Endodermal cell (in vitro differentiated cells): ENCODE data around the gene ZNF512. TPM values are rescaled to one million over a fixed set of nuclear protein-coding genes. Genes with fewer than 3 reads are reported as not detected.
"Not testable (repeated sequence)": the region's sequence is repeated elsewhere in the genome, so short reads cannot be mapped to it uniquely, and the experiment has no call there.

Experiments used
- DNase-seq: peaks from one replicate; pipeline ENCODE4 v3.0.0-alpha.2; 2017
- H3K27ac ChIP-seq: 2 replicates; pipeline ENCODE4 v1.5.1; 2013; ENCODE audit warnings: mild to moderate bottlenecking, low read depth, low read length, moderate library complexity
- H3K27me3 ChIP-seq: 2 replicates; pipeline ENCODE4 v1.6.1; 2013; ENCODE audit warnings: mild to moderate bottlenecking, low read length, moderate library complexity; ENCODE audit not compliant: insufficient read depth, control insufficient read depth, poor library complexity, severe bottlenecking
- H3K36me3 ChIP-seq: 2 replicates; pipeline ENCODE4 v1.7.0; 2013; ENCODE audit warnings: mild to moderate bottlenecking, low read length, moderate library complexity; ENCODE audit not compliant: control insufficient read depth, insufficient read depth
- H3K4me1 ChIP-seq: one replicate; pipeline ENCODE4 v1.7.0; 2013; ENCODE audit warnings: low read length; ENCODE audit not compliant: control insufficient read depth, insufficient read depth
- H3K4me3 ChIP-seq: 2 replicates; pipeline ENCODE4 v1.5.1; 2013; ENCODE audit warnings: mild to moderate bottlenecking, low read length, moderate library complexity
- H3K9ac ChIP-seq: 2 replicates; pipeline ENCODE4 v1.6.1; 2013; ENCODE audit warnings: mild to moderate bottlenecking, low read length, moderate library complexity; ENCODE audit not compliant: poor library complexity, severe bottlenecking; ENCODE audit errors: extremely low read depth
- H3K9me3 ChIP-seq: 2 replicates; pipeline ENCODE4 v1.6.1; 2013; ENCODE audit warnings: mild to moderate bottlenecking, low read length, moderate library complexity; ENCODE audit not compliant: control insufficient read depth
- H3K27ac Mint-ChIP-seq: 2 replicates; pipeline ENCODE4 v1.8.0; 2020; ENCODE audit warnings: mixed read lengths
- H3K27me3 Mint-ChIP-seq: 2 replicates; pipeline ENCODE4 v1.8.0; 2021; ENCODE audit warnings: mild to moderate bottlenecking, mixed read lengths; ENCODE audit not compliant: insufficient read depth
- H3K36me3 Mint-ChIP-seq: 2 replicates; pipeline ENCODE4 v1.8.0; 2020; ENCODE audit warnings: low read depth, mixed read lengths
- H3K4me1 Mint-ChIP-seq: 2 replicates; pipeline ENCODE4 v1.8.0; 2020; ENCODE audit warnings: mixed read lengths
- H3K4me3 Mint-ChIP-seq: 2 replicates; pipeline ENCODE4 v1.8.0; 2020; ENCODE audit warnings: mild to moderate bottlenecking, moderate library complexity, mixed read lengths
- H3K9me3 Mint-ChIP-seq: 2 replicates; pipeline ENCODE4 v1.8.0; 2020; ENCODE audit warnings: mild to moderate bottlenecking, mixed read lengths
- WGBS, 2 experiments: methylation state at CpG; one replicate each; pipeline versions ENCODE4 v1.1.5 to v1.1.7; 2013; ENCODE audit warnings: missing lambda C conversion rate in 2 of 2, mixed read lengths in 1 of 2; ENCODE audit not compliant: insufficient coverage in 1 of 2, insufficient read length in 1 of 2; 5-methylcytosine and 5-hydroxymethylcytosine counted together
- total RNA-seq, 2 donors: library from RNA; stranded (reverse); fragmentation: NEBNext Ultra II Directional in 1 of 2; extraction: Animal tissue kit (Norgen Biotek cat#: 25700) in 1 of 2; gene quantifications; 2 replicates in 1 of 2; 3 replicates in 1 of 2; pipeline ENCODE4 v1.2.1, GENCODE V29; 2021
- TF ChIP-seq, protein P1 (sequence below): fragments of 200-600 bp; sonication (generic); conservative IDR thresholded peaks from 2 replicates; pipeline ENCODE4 v1.5.0; 2021; ENCODE audit warnings: antibody characterized with exemption, mild to moderate bottlenecking

Gene ZNF512
- total RNA-seq, 2 donors from 2014 or later: 29.3 to 36.7 TPM

DNA sequence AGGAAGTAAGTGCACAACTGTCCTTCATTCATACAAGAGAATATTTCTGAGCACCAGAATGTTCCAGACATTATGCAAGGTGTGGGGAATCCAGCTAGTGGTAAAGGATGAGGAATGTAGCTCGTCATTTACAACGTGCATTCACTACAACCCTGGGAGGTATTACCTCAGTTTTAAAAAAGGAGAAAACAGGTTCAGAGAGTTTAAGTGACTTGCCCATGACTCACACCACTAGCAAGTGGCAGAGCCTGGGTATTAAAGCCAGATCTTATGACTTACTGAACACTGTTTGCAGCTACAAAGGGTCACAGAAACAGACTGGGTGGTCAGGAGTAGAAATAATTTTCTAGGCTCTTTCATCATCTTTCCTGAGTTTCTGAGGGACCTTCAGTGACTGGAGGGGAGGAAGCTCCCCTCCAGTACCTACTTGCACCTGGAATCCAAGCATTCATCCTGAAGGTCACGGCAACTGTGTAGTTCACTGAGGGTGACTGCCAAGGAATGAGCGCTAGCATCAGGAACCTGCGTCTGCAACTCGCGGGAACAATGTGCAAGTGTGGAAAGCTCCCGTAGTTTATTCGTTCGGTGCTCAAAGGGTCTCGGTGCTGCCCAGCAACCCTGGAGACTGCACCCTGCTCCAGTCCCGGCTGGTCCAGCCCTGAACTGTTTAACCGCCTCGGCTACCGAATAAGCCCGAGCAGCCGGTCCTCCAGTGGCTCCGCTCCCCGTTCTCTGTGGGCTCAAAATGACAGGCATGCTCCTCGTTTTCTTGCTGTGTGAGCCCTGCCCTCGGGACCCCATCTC lies 45.3 kb downstream of the ZNF512 start:
- TF ChIP-seq, protein P1, sequence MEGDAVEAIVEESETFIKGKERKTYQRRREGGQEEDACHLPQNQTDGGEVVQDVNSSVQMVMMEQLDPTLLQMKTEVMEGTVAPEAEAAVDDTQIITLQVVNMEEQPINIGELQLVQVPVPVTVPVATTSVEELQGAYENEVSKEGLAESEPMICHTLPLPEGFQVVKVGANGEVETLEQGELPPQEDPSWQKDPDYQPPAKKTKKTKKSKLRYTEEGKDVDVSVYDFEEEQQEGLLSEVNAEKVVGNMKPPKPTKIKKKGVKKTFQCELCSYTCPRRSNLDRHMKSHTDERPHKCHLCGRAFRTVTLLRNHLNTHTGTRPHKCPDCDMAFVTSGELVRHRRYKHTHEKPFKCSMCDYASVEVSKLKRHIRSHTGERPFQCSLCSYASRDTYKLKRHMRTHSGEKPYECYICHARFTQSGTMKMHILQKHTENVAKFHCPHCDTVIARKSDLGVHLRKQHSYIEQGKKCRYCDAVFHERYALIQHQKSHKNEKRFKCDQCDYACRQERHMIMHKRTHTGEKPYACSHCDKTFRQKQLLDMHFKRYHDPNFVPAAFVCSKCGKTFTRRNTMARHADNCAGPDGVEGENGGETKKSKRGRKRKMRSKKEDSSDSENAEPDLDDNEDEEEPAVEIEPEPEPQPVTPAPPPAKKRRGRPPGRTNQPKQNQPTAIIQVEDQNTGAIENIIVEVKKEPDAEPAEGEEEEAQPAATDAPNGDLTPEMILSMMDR: no peak
- peak overlapping the region; percentile 47 for H3K27ac ChIP-seq
- Mint-ChIP-seq H3K36me3 (peaks cover 29% of the 10 kb centered on the region), H3K4me1 (peaks cover 11% of the 10 kb centered on the region), H3K9me3 (no peaks in the 10 kb centered on the region), H3K27ac (no peak overlapping the region), H3K27me3 (no peaks in the 10 kb centered on the region), H3K4me3 (no peak overlapping the region)
- H3K4me1 ChIP-seq: no peaks in the 10 kb centered on the region
- peaks cover 46% of the 10 kb centered on the region for H3K36me3 ChIP-seq
- DNase-seq: peak; percentile 47
- peak overlapping the region; percentile 97 for H3K4me3 ChIP-seq
- H3K9me3 ChIP-seq: no peaks in the 10 kb centered on the region
- H3K27me3 ChIP-seq: no peaks in the 10 kb centered on the region
- WGBS, 2 experiments: 7 to 13% methylated on average over 7 to 21 of the region's 21 CpGs
- H3K9ac ChIP-seq: peak overlapping the region; percentile 80

DNA sequence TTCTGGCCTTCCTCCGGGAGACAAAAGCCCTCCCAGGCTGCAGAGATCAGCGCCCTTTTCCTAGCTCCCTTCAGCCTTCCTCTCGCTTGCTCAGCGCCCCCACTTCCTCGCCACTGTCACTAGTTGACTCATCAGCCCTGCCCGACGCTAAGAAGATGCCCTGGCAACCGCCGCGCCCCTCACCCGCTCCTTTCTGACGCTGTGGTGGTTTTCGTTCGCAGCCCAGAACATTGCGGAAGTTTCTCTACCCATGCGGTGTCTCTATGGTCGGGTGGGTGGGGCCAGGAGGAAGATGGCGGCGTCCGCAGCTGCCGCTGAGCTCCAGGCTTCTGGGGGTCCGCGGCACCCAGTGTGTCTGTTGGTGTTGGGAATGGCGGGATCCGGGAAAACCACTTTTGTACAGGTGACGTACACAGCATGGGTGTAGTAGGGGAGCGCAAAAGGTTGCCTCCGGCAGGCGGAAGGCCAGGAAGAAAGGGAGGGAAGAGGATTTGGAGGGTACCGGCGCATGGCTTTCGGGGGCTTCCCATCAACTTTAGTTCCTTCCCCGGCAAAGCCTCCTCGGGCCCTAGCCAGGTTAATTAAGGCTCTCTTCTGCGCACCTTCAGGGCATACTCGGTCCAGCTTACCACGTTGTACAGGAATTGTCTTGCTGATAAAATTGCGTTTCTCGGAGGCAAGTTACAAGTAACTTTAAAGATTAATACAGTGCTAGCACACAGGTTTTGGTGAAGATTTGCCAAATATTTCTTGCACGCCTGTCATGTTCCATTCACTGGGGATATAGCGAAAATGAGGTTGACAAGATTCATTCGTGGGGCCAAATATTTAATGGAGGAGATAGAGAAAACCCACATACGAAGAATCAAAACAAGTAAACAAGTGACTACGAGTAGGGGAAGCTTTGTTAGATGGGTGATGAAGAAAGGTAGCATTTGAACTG lies 46.2 kb downstream of the ZNF512 start, which contains the start of the genes CCDC121 and GPN1:
CCDC121 (minus strand) TSS at position 246 of the 943 bp plus-strand sequence. CDS start 1,213 bp downstream, outside the sequence.
GPN1 (plus strand) TSS at position 284 of the 943 bp plus-strand sequence; CDS start at position 293, 9 bp downstream.
- Histone ChIP-seq H3K4me3 (peak within 1 kb of the TSS; percentile 97), H3K36me3 (peaks cover 46% of the 10 kb centered on the region), H3K4me1 (no peaks in the 10 kb centered on the region), H3K9ac (peak within 1 kb of the TSS; percentile 80), H3K9me3 (no peaks in the 10 kb centered on the region), H3K27me3 (no peaks in the 10 kb centered on the region), H3K27ac (peak within 1 kb of the TSS; percentile 47)
- Mint-ChIP-seq H3K27ac (no peak within 1 kb of the TSS), H3K9me3 (no peaks in the 10 kb centered on the region), H3K27me3 (no peaks in the 10 kb centered on the region), H3K4me1 (peaks cover 11% of the 10 kb centered on the region), H3K36me3 (peaks cover 29% of the 10 kb centered on the region), H3K4me3 (no peak within 1 kb of the TSS)
- peak; percentile 94 for DNase-seq
- 2 to 8% methylated on average over 18 to 44 of the region's 44 CpGs for WGBS, 2 experiments
- TF ChIP-seq, protein P1: no peak

DNA sequence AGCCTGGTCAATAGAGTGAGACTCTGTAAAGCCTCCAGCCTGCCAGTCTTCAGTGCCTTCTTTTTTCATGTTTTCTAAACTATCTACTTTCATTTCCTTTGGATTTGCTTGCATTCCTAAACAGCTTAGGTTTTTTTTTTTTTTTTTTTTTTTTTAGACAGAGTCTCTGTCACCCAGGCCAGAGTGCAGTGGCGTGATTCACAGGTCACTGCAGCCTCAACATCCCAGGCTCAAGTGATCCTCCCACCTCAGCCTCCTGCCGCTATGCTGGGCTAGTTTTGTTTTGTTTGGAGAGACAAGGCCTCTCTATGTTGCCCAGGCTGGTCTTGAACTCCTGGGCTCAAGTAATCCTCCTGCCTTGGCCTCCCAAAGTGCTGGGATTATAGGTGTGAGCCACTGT lies 47.4 kb downstream of the ZNF512 start:
- peaks cover 48% of the 10 kb centered on the region for H3K36me3 ChIP-seq
- H3K4me3 Mint-ChIP-seq, H3K9me3 ChIP-seq, H3K9me3 Mint-ChIP-seq, H3K27ac Mint-ChIP-seq, H3K9ac ChIP-seq, DNase-seq, H3K27ac ChIP-seq, H3K4me3 ChIP-seq, H3K4me1 ChIP-seq, H3K27me3 ChIP-seq, H3K27me3 Mint-ChIP-seq: not testable (repeated sequence)
- WGBS, 2 experiments: 91% methylated on average over 2 of the region's 2 CpGs; no CpG with 5 or more reads in 1 of the 2 experiments
- peaks cover 11% of the 10 kb centered on the region for H3K4me1 Mint-ChIP-seq
- H3K36me3 Mint-ChIP-seq: peaks cover 37% of the 10 kb centered on the region
